Suprapubic skin (tissue), 4 donors: Measurements from ENCODE around the gene PCED1B. TPM values are rescaled to one million over a fixed set of nuclear protein-coding genes. Genes with fewer than 3 reads are reported as not detected.

ENCODE experiments used
- DNase-seq, 2 donors: peaks; one replicate each; pipeline ENCODE4 v3.0.0-alpha.2; 2019; ENCODE audit warnings: low spot score in 2 of 2
- H3K27ac ChIP-seq: fragments of 200-600 bp; sonication (generic); one replicate; pipeline ENCODE4 v1.5.1; 2019
- H3K27me3 ChIP-seq: fragments of 200-600 bp; sonication (generic); one replicate; pipeline ENCODE4 v1.5.1; 2019
- H3K36me3 ChIP-seq: fragments of 200-600 bp; sonication (generic); one replicate; pipeline ENCODE4 v1.5.1; 2019
- H3K4me1 ChIP-seq: fragments of 200-600 bp; sonication (generic); one replicate; pipeline ENCODE4 v1.5.1; 2019
- H3K4me3 ChIP-seq: fragments of 200-600 bp; sonication (generic); one replicate; pipeline ENCODE4 v1.5.1; 2019; ENCODE audit warnings: mild to moderate bottlenecking
- H3K9me3 ChIP-seq: fragments of 200-600 bp; sonication (generic); one replicate; pipeline ENCODE4 v1.5.1; 2019
- EP300 ChIP-seq: sonication (generic); formaldehyde crosslinking; IDR thresholded peaks from one replicate; pipeline ENCODE4 v1.6.1; 2017; ENCODE audit warnings: antibody characterized with exemption
- POLR2A ChIP-seq, 2 donors: fragments of 450-650 bp; IDR thresholded peaks; one replicate each; pipeline ENCODE4 v1.6.1; 2017; ENCODE audit warnings: antibody characterized with exemption in 2 of 2, mild to moderate bottlenecking in 2 of 2, moderate library complexity in 2 of 2
- POLR2AphosphoS5 ChIP-seq, 3 donors: sonication (generic); formaldehyde crosslinking; IDR thresholded peaks; one replicate each; pipeline ENCODE4 v1.6.1; 2017; ENCODE audit warnings: antibody characterized with exemption in 3 of 3
- WGBS: methylation state at CpG from one replicate; pipeline ENCODE4 v1.1.5; 2018; 5-methylcytosine and 5-hydroxymethylcytosine counted together
- total RNA-seq, 4 donors: library from RNA; depleted of rRNA; stranded (reverse); fragments of >200 nt; gene quantifications; one replicate each; pipeline ENCODE4 v1.1.0, GENCODE V29; 2016
- TF ChIP-seq, protein P1 (sequence below), 2 donors: fragments of 200-600 bp in 1 of 2; fragments of 450-650 bp in 1 of 2; sonication (generic) in 1 of 2; IDR thresholded peaks; one replicate each; pipeline ENCODE4 v1.5.1; 2016 to 2019; ENCODE audit warnings: antibody characterized with exemption in 2 of 2, mild to moderate bottlenecking in 1 of 2, moderate library complexity in 1 of 2

PCED1B gene
- total RNA-seq, 4 donors from 2014 or later: 0.65 to 5.1 TPM; not detected in 2

DNA sequence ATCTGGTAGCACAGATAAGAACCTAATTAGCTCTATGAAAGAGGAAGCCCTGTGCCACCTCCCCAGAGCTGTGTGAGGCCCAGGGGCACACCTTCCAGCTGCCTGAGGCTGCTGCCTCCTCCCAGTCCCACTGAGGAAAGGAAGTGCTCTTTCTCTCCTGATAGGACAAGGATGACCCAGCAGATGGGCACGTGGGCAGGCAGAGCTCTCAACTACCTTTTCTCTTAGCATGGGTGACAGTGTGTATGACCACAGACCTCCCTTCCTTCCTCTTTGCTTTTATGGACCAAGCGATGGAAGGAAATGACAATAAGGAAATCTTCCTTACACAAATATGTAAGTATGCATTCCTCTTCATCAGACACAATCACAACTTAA, 127.9 kb downstream of the PCED1B start:
- Histone ChIP-seq H3K4me3 (no peak overlapping the region), H3K4me1 (no peaks in the 10 kb centered on the region), H3K27ac (no peak overlapping the region), H3K36me3 (no peaks in the 10 kb centered on the region), H3K27me3 (no peaks in the 10 kb centered on the region), H3K9me3 (no peaks in the 10 kb centered on the region)
- 70% methylated on average over 2 of the region's 2 CpGs for WGBS
- TF ChIP-seq EP300 (no peak), POLR2AphosphoS5 (IDR thresholded peaks at IDR 0.05) (no peak), POLR2A (IDR thresholded peaks at IDR 0.05) (no peak)
- TF ChIP-seq, protein P1, sequence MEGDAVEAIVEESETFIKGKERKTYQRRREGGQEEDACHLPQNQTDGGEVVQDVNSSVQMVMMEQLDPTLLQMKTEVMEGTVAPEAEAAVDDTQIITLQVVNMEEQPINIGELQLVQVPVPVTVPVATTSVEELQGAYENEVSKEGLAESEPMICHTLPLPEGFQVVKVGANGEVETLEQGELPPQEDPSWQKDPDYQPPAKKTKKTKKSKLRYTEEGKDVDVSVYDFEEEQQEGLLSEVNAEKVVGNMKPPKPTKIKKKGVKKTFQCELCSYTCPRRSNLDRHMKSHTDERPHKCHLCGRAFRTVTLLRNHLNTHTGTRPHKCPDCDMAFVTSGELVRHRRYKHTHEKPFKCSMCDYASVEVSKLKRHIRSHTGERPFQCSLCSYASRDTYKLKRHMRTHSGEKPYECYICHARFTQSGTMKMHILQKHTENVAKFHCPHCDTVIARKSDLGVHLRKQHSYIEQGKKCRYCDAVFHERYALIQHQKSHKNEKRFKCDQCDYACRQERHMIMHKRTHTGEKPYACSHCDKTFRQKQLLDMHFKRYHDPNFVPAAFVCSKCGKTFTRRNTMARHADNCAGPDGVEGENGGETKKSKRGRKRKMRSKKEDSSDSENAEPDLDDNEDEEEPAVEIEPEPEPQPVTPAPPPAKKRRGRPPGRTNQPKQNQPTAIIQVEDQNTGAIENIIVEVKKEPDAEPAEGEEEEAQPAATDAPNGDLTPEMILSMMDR (IDR thresholded peaks at IDR 0.05): no peak
- DNase-seq: no peak

DNA sequence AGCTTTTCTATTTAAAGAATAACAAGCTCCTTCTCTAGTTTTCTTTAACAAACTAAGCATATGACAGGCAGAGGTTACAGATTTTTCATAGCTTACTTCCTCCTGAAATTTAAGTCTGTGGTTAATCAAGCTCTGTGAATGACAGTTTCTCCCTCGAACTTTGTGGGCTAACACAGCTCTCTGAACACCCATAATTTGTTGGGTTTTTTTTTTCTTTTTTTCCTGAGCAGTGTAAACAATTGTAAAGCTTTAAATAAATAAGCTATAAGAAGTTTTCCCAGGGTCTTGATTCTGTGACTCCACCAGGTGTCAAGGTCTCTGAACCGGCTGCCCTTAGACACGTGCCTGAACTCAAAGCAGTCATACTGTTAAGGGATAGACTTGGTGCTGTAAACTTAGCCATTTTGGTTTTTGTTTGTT, 128.4 kb downstream of the PCED1B start:
- no peak for DNase-seq
- no peaks in the 10 kb centered on the region for H3K27me3 ChIP-seq
- WGBS: 72% methylated on average over 3 of the region's 3 CpGs

DNA sequence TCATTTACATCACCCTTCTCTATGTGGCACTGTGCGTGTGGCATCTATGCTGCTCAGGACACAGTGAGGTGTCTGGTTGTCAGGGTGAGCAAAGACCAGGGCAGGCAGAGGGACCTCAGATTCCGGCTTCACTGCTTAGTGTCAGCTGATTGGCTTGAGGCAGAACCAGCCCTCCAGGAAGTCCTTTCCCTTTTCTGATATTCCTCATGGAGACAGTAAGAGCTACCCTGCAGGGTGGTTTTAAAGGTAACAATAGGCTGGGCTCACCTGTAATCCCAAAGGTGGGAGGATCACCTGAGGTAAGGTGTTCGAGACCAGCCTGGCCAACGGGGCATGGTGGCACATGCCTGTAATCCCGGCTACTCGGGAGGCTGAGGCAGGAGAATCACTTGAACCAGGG, 129.6 kb downstream of the PCED1B start:
- no peaks in the 10 kb centered on the region for H3K4me1 ChIP-seq
- no peaks in the 10 kb centered on the region for H3K9me3 ChIP-seq
- H3K36me3 ChIP-seq: no peaks in the 10 kb centered on the region
- H3K27me3 ChIP-seq: no peaks in the 10 kb centered on the region
- DNase-seq: no peak
- no peak overlapping the region for H3K27ac ChIP-seq
- WGBS: 87% methylated on average over 6 of the region's 6 CpGs
- TF ChIP-seq, protein P1 (IDR thresholded peaks at IDR 0.05): no peak
- no peak for TF ChIP-seq EP300
- no peak for TF ChIP-seq POLR2A (IDR thresholded peaks at IDR 0.05)
- no peak for TF ChIP-seq POLR2AphosphoS5 (IDR thresholded peaks at IDR 0.05)
- no peak overlapping the region for H3K4me3 ChIP-seq

More for the DNA sequence above, 128.4 kb downstream of the PCED1B start:
- TF ChIP-seq EP300: no peak
- TF ChIP-seq, protein P1 (IDR thresholded peaks at IDR 0.05): no peak
- no peak for TF ChIP-seq POLR2AphosphoS5 (IDR thresholded peaks at IDR 0.05)
- no peaks in the 10 kb centered on the region for H3K9me3 ChIP-seq
- no peak overlapping the region for H3K27ac ChIP-seq
- no peaks in the 10 kb centered on the region for H3K4me1 ChIP-seq
- no peak overlapping the region for H3K4me3 ChIP-seq
- H3K36me3 ChIP-seq: no peaks in the 10 kb centered on the region

DNA sequence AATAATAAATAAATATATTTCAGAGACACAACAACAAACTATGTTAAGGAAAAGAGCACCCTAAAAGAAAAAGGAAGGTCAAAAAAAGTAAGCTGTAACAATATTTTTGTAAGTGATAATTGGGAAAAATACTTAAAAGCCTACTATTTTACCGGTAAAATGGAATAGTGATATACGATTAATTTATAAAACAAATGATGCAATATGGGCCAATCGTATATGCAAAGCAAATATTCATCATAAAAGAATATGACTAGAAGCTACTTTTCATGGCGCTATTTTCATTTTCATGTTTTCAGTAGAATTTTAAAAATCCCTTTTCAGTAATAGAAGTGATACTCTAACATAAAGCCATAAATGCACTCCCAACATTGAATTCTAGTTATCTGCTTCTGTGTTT, 131.4 kb downstream of the PCED1B start:
- DNase-seq: no peak
- H3K4me1 ChIP-seq: no peaks in the 10 kb centered on the region
- H3K36me3 ChIP-seq: no peaks in the 10 kb centered on the region
- 96% methylated on average over 4 of the region's 4 CpGs for WGBS
- no peak for TF ChIP-seq POLR2AphosphoS5 (IDR thresholded peaks at IDR 0.05)
- TF ChIP-seq, protein P1 (IDR thresholded peaks at IDR 0.05): no peak
- TF ChIP-seq POLR2A (IDR thresholded peaks at IDR 0.05): no peak
- no peak for TF ChIP-seq EP300
- H3K27me3 ChIP-seq: no peaks in the 10 kb centered on the region
- H3K9me3 ChIP-seq: no peaks in the 10 kb centered on the region
- H3K27ac ChIP-seq: no peak overlapping the region
- H3K4me3 ChIP-seq: no peak overlapping the region

DNA sequence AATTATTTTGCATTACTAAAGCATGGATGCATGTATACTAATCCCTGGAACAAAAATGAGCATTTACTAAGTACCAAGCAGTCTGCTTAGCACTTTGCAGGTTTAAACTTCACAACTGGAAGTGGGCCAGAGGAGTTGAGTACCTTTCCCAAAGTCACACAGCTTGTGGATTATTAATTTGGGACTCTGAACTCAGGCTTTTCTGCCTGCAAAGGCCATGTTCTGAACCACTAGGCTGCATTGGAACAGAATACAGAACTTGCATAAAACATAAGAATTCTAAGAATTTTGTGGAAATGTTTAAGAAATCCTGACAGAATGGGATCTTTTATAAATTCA, 133.2 kb downstream of the PCED1B start:
- H3K4me1 ChIP-seq: no peaks in the 10 kb centered on the region
- DNase-seq: no peak

More for the DNA sequence above, 133.2 kb downstream of the PCED1B start:
- Histone ChIP-seq H3K36me3 (no peaks in the 10 kb centered on the region), H3K27me3 (no peaks in the 10 kb centered on the region), H3K9me3 (no peaks in the 10 kb centered on the region), H3K27ac (no peak overlapping the region), H3K4me3 (no peak overlapping the region)
- TF ChIP-seq POLR2A (IDR thresholded peaks at IDR 0.05) (no peak), POLR2AphosphoS5 (IDR thresholded peaks at IDR 0.05) (no peak), EP300 (no peak)
- TF ChIP-seq, protein P1 (IDR thresholded peaks at IDR 0.05): no peak
